Keratinocyte (primary cell): ENCODE data around the gene ATP9B.

Source experiments
- CTCF ChIP-seq, 3 experiments: IDR thresholded peaks in 1 of 3; conservative IDR thresholded peaks in 1 of 3; optimal IDR thresholded peaks in 1 of 3; 2 replicates in 2 of 3; 3 replicates in 1 of 3; pipeline versions ENCODE3 to v1.5.1; 2011; ENCODE audit warnings: low read length in 3 of 3, mild to moderate bottlenecking in 3 of 3, moderate library complexity in 2 of 3, control low read depth in 1 of 3, inconsistent platforms in 1 of 3; ENCODE audit not compliant: insufficient read depth in 2 of 3; ENCODE audit errors: extremely low read depth in 1 of 3
- EZH2 ChIP-seq: IDR thresholded peaks from one replicate; pipeline ENCODE4 v1.6.1; 2012; ENCODE audit warnings: inconsistent platforms, mild to moderate bottlenecking, low read length, moderate library complexity

DNA sequence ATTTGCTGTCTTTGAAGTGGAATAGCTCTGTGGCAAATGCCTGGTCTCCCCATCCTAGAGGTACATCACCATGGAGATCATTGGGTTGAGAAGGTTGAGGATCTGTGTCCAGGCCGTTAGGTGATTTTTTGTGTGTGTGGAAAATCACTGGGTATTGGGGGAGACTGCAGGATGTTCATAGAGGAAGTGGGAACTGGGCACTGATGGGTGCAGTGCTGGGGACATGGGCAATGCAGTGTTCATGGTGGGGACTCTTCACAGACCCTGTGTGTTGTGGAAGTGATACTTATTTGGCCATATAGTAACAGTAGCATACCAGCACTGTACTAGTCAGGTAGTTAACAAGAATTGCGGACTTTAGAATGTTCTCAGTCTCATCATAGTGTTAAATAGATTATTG lies 34.9 kb downstream of the ATP9B start:
- TF ChIP-seq EZH2: no peak
- TF ChIP-seq CTCF (optimal IDR thresholded peaks at IDR 0.05 in 1 of 3, IDR thresholded peaks at IDR 0.05 in 1 of 3, conservative IDR thresholded peaks at IDR 0.05 in 1 of 3; ENCODE audit: extremely low read depth in 1 of 3, insufficient read depth in 2 of 3, low read length in 3 of 3): no peak
